Stimulated activated CD8-positive, alpha-beta memory T cell treated with anti-CD3 and anti-CD28 coated beads, Interleukin-7, amount 100 ng/mL, for 48 hours (primary cell): Measurements from ENCODE around the gene HPCAL4.

Source experiments
- DNase-seq, 2 donors: peaks; one replicate each; pipeline ENCODE4 v3.0.0-alpha.2; 2020; ENCODE audit warnings: low read depth in 1 of 2; ENCODE audit errors: extremely low read depth in 1 of 2

The HPCAL4 gene

GRCh38 chr1:39704757-39705156 lies 13.5 kb upstream of the HPCAL4 start:
- DNase-seq: no peak

- DNase-seq: no peak
Measured at GRCh38 chr1:39701049-39701439, 9.8 kb upstream of the HPCAL4 start.

- DNase-seq: no peak
Measured at GRCh38 chr1:39700348-39700747, 9.1 kb upstream of the HPCAL4 start.

- DNase-seq: no peak
Measured at GRCh38 chr1:39699419-39699818, 8.2 kb upstream of the HPCAL4 start.

GRCh38 chr1:39698568-39698967 lies 7.3 kb upstream of the HPCAL4 start:
- DNase-seq: no peak

DNA sequence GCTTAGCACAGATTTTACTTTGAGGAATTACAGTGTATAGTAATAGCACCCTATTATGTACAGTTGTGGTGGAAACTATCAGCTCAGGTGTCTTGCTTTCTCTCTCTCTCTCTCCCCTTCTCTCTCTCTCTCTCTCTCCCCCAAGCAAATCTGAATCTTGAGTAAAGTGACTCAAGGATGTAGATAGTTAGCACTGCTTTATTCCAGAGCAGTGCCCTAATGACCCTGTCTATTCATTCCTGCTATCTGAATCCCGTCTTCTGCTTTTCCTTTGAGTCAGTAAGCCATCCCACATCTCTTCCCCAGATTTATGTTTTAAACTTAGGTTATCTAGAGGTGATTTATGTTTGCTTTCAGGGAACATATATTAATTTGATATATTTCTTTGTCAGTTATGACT lies 5.2 kb upstream of the HPCAL4 start:
- no peak for DNase-seq

DNA sequence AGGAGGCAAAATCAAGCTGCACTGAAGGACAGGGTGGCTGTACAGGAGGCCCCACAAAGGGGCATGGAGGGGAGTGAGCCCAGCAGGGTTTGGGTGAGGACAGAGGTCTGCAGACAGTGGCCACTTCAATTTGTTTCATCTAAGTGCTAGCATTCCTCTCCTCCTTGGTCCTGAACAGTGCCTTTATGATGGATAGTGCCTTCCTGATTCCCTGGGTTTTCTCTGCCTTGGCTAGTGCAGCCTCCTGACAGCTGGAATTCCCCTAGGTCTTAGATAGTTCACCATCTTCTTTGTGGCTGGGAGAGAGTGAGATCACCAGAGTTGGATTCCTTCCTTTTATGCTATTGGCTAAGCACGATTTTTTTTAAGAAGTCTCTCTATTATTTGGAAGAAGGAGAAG lies 3.8 kb upstream of the HPCAL4 start:
- no peak for DNase-seq

- DNase-seq: no peak
Measured at GRCh38 chr1:39694026-39694425, 2.8 kb upstream of the HPCAL4 start.

DNA sequence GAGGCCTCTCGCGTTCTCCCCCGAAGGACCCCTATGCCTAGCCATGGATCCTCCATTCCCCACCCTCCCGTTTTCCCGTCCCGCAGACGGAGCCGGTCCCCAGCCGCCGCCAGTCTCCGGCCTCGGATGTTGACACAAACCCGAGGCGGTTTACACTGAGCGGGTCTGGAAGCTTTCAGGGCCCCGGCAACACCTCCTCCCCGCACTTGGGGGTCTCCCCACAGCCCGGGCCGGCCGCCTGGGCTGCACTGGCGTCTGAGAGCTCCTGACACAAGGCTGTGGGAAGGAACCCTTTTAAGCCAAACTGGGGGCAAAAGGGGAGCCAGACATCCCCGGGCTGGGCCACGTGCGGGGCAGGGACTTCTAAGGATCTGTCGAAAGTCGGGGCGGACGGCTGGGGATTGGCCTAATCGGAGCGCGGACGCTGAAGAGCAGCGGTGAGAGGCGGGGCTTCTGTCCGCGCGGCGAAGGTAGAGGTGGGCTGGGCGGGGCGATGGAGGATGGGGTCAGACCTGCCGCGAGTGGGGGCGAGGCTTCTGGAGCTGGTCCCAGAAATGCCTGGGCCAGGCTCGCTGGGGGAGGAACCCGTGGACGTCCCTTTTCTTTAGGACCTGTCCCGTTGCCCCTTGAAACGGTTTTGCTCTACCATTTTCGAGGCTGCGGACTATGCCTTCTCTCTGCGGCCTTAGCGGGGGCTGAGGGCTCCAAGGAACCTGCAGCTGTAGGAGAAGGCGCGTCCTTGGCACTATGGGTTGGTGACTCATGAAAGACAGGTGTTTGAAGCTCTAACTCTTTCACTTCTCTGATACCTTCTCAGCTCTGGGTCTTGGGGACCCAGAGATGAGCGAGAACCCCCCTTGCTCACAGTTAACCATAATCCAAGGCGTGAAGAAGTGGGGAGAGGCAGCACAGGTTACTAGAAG lies 1.2 kb upstream of the HPCAL4 start:
- DNase-seq: no peak

- no peak for DNase-seq
Measured at GRCh38 chr1:39690794-39691382, 345 bp downstream of the HPCAL4 start.

- no peak for DNase-seq
Measured at GRCh38 chr1:39690225-39690624, 1.0 kb downstream of the HPCAL4 start.

GRCh38 chr1:39689635-39690034 lies 1.6 kb downstream of the HPCAL4 start:
- DNase-seq: no peak

- no peak for DNase-seq
Measured at GRCh38 chr1:39689214-39689613, 2.0 kb downstream of the HPCAL4 start.

GRCh38 chr1:39688706-39689105 lies 2.5 kb downstream of the HPCAL4 start:
- no peak for DNase-seq

DNA sequence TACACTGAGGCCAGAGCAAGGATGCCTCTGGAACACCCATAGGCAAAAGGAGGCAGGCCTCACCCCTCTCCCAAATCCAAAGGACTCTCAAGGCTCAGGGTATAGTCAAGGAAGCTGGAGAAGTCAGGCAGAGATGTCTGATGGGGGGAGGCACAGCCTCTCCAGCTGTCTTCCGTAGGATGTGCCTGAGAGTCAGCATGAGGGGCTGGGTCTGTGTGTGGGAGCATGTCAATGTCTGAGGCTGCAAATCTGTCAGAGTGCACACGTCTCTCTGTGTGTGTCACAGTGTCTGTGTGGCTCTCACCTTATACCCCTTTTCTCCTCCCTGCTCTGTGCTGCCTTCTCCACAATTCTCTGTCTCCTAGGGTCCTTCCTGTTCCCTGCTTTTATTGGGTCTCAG lies 4.0 kb downstream of the HPCAL4 start:
- no peak for DNase-seq

- DNase-seq: no peak
Measured at GRCh38 chr1:39685071-39685470, 6.2 kb downstream of the HPCAL4 start.

DNA sequence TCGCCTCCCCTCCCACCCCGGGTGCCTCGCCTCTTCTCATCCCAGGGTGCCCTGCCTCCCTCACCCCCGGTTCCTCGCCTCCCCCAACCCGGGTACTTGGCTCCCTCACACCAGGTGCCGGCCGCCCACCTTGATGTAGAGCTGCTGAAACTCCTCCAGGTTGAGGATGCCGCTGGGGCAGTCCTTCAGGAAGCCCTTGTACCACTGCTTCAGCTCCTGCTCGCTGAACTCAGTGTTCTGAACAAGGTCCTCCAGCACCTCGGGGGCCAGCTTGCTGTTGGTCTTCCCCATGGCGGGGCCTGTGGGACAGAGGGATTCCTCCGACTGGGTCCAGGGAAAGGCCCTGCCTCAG lies 6.9 kb downstream of the HPCAL4 start:
- DNase-seq: no peak

DNA sequence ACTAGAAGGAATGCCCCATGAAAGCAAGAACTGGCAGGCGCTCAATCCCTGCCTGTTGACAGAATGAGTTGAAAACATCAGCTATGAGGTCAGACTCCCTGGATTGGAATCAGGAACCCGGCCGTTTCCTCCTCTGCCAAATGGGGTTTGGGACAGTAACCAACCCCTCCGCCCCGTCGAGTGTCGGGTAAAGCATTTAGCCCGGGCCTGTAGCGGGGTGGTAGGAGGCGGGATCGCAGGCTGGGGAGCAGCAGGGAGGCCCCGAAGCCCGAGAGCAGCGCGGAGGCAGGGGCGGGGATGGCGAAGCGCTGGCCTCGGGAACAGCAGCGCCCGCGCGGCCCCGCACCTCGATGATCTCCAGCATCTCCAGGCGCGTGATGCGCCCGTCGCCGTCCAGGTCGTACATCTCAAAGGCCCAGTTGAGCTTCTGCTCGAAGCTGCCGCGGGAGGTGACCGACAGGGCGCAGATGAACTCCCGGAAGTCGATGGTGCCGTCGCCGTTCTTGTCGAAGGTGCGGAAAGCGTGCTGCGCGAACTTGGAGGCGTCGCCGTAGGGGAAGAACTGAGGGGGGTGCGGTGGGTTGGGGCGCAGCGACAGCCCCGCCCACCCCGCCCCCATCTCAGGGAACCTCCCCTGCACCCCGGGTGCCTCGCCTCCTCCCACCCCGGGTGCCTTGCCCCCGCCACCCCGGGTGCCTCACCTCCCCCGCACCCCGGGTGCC lies 7.5 kb downstream of the HPCAL4 start:
- no peak for DNase-seq

GRCh38 chr1:39681999-39682398 lies 9.2 kb downstream of the HPCAL4 start:
- DNase-seq: no peak

- no peak for DNase-seq
Measured at GRCh38 chr1:39681294-39681693, 9.9 kb downstream of the HPCAL4 start.

- no peak for DNase-seq
Measured at GRCh38 chr1:39680751-39681150, 10.5 kb downstream of the HPCAL4 start.

DNA sequence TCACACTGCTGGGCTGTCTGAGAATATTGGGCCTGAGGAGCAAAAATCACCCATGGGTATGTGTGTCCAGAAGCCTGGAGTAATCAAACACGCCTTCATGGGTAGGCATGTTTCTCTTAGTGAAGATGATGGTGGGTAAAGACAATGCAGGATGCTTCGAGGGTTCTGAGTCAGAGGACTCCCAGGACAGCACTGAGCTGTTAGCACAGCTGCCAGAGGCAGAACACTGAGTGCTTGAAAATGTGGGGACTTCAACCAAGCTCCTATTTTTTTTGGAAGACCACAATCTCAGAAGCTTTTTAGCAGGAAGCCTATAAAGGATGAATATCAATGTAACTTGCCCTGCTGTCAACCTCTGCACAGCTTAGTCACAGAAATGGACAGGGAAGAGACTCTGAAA lies 11.4 kb downstream of the HPCAL4 start:
- DNase-seq: no peak
